WTC11 (cell line): ENCODE data around the gene GPR18. TPM values are rescaled to one million over a fixed set of nuclear protein-coding genes. Genes with fewer than 3 reads are reported as not detected.

Experiments used
- ATAC-seq: fragments of 200-7000 bp; cut with Tn5 transposase; 2 replicates; pipeline ENCODE4 v1.10.0; 2021; ENCODE audit warnings: mild to moderate bottlenecking, moderate library complexity
- CTCF ChIA-PET: fragments of 300-600 bp; sonication (Branson Sonifier 250); formaldehyde crosslinking; loops from one replicate; lab custom pipeline; 2021; ENCODE audit warnings: antibody characterized with exemption; lab: Charles Lee
- POLR2A ChIA-PET: fragments of 350-600 bp; sonication (Branson Sonifier 250); formaldehyde crosslinking; loops from one replicate; lab custom pipeline; 2021; ENCODE audit warnings: antibody characterized with exemption; lab: Charles Lee
- DNase-seq: peaks from one replicate; pipeline ENCODE4 v3.0.0; 2021; ENCODE audit warnings: low spot score
- H3K27ac Mint-ChIP-seq: 2 replicates; pipeline ENCODE4 v1.8.0; 2021; ENCODE audit warnings: mixed read lengths
- H3K27me3 Mint-ChIP-seq: 2 replicates; pipeline ENCODE4 v1.8.0; 2021; ENCODE audit warnings: low read depth, mild to moderate bottlenecking, moderate library complexity, mixed read lengths
- H3K36me3 Mint-ChIP-seq: 2 replicates; pipeline ENCODE4 v1.8.0; 2021; ENCODE audit warnings: mixed read lengths
- H3K4me1 Mint-ChIP-seq: 2 replicates; pipeline ENCODE4 v1.8.0; 2022; ENCODE audit warnings: mixed read lengths
- H3K4me3 Mint-ChIP-seq: 2 replicates; pipeline ENCODE4 v1.8.0; 2021; ENCODE audit warnings: mild to moderate bottlenecking, moderate library complexity, mixed read lengths
- H3K9me3 Mint-ChIP-seq: 2 replicates; pipeline ENCODE4 v1.8.0; 2021; ENCODE audit warnings: mixed read lengths
- ATF6 ChIP-seq: sonication (generic); formaldehyde crosslinking; IDR thresholded peaks from 2 replicates; pipeline ENCODE4 v1.8.1; 2023; ENCODE audit warnings: mild to moderate bottlenecking, missing genetic modification reagents
- CTCF ChIP-seq: fragments of 200-600 bp; IDR thresholded peaks from 2 replicates; pipeline ENCODE4 v1.8.0; 2022; ENCODE audit warnings: antibody characterized with exemption
- EMX1 ChIP-seq: fragments of 250-450 bp; sonication (Bioruptor Pico); IDR thresholded peaks from 2 replicates; pipeline ENCODE4 v1.8.0; 2021; ENCODE audit warnings: mild to moderate bottlenecking
- ESRRA ChIP-seq: sonication (generic); formaldehyde crosslinking; IDR thresholded peaks from 2 replicates; pipeline ENCODE4 v1.8.1; 2022; ENCODE audit warnings: mild to moderate bottlenecking, missing genetic modification reagents, borderline replicate concordance
- ETV6 ChIP-seq: sonication (generic); formaldehyde crosslinking; IDR thresholded peaks from 2 replicates; pipeline ENCODE4 v1.8.1; 2022; ENCODE audit warnings: mild to moderate bottlenecking, missing genetic modification reagents
- FOXK1 ChIP-seq: sonication (generic); formaldehyde crosslinking; IDR thresholded peaks from 2 replicates; pipeline ENCODE4 v1.8.0; 2022; ENCODE audit warnings: mild to moderate bottlenecking, moderate library complexity, missing genetic modification reagents
- FOXP4 ChIP-seq: sonication (generic); formaldehyde crosslinking; IDR thresholded peaks from 2 replicates; pipeline ENCODE4 v1.8.0; 2022; ENCODE audit warnings: mild to moderate bottlenecking, missing genetic modification reagents
- GTF2I ChIP-seq: fragments of 250-450 bp; sonication (Bioruptor Pico); conservative IDR thresholded peaks from 2 replicates; pipeline ENCODE4 v1.4.0; 2021; ENCODE audit warnings: mild to moderate bottlenecking
- MAX ChIP-seq: sonication (generic); formaldehyde crosslinking; IDR thresholded peaks from 2 replicates; pipeline ENCODE4 v1.8.0; 2022; ENCODE audit warnings: mild to moderate bottlenecking, missing genetic modification reagents
- MLX ChIP-seq: sonication (generic); formaldehyde crosslinking; IDR thresholded peaks from 2 replicates; pipeline ENCODE4 v1.8.1; 2023; ENCODE audit warnings: mild to moderate bottlenecking, missing genetic modification reagents, moderate library complexity
- NR1H2 ChIP-seq: sonication (generic); formaldehyde crosslinking; IDR thresholded peaks from 2 replicates; pipeline ENCODE4 v1.9.0; 2021; ENCODE audit warnings: mild to moderate bottlenecking, moderate library complexity, missing genetic modification reagents
- NR2C2 ChIP-seq: sonication (generic); formaldehyde crosslinking; IDR thresholded peaks from 2 replicates; pipeline ENCODE4 v1.8.0; 2022; ENCODE audit warnings: mild to moderate bottlenecking, missing genetic modification reagents
- PRDM15 ChIP-seq: sonication (generic); formaldehyde crosslinking; IDR thresholded peaks from 2 replicates; pipeline ENCODE4 v1.8.0; 2022; ENCODE audit warnings: missing genetic modification reagents
- PRRX2 ChIP-seq: fragments of 250-450 bp; sonication (Bioruptor Pico); IDR thresholded peaks from 2 replicates; pipeline ENCODE4 v1.8.0; 2021; ENCODE audit warnings: mild to moderate bottlenecking
- ZMAT4 ChIP-seq: fragments of 250-450 bp; sonication (Bioruptor Pico); IDR thresholded peaks from 2 replicates; pipeline ENCODE4 v1.9.0; 2021; ENCODE audit warnings: mild to moderate bottlenecking
- ZNF138 ChIP-seq: sonication (generic); formaldehyde crosslinking; conservative IDR thresholded peaks from 2 replicates; pipeline ENCODE4 v1.8.1; 2022; ENCODE audit warnings: mild to moderate bottlenecking, moderate library complexity, missing genetic modification reagents
- ZNF671 ChIP-seq: fragments of 250-450 bp; sonication (Bioruptor Pico); IDR thresholded peaks from 2 replicates; pipeline ENCODE4 v1.8.0; 2021; ENCODE audit warnings: mild to moderate bottlenecking
- total RNA-seq: library from RNA; stranded (reverse); gene quantifications from 3 replicates; pipeline ENCODE4 v1.2.3, GENCODE V29; 2021

GPR18 gene
- total RNA-seq, 1 experiment from 2014 or later = 0.09 TPM

GRCh38 chr13:99294198-99294597 is 36.0 kb upstream of the GPR18 start (continued):
- no peak for TF ChIP-seq ZNF138
- TF ChIP-seq MLX (CRISPR knock-in tag) = no peak
- no peak for TF ChIP-seq EMX1 (CRISPR knock-in tag)
- no peak for TF ChIP-seq MAX
- TF ChIP-seq ESRRA (CRISPR knock-in tag) = no peak
- TF ChIP-seq FOXP4 (CRISPR knock-in tag) = no peak
- no peak for TF ChIP-seq PRDM15
- no peak for TF ChIP-seq GTF2I (CRISPR knock-in tag)
- no peak for TF ChIP-seq FOXK1 (CRISPR knock-in tag)

GRCh38 chr13:99293178-99293577 is 35.0 kb upstream of the GPR18 start:
- Mint-ChIP-seq H3K27me3 (no peaks in the 10 kb centered on the region), H3K4me3 (no peak overlapping the region), H3K9me3 (no peaks in the 10 kb centered on the region), H3K4me1 (no peaks in the 10 kb centered on the region), H3K27ac (no peak overlapping the region)
- CTCF ChIA-PET = no interaction called here
- ATAC-seq = no peak
- TF ChIP-seq ETV6 (CRISPR knock-in tag) (no peak), NR1H2 (CRISPR knock-in tag) (no peak), PRRX2 (CRISPR knock-in tag) (no peak), ATF6 (no peak), CTCF (no peak), NR2C2 (no peak), ZMAT4 (no peak), MAX (no peak), ZNF671 (CRISPR knock-in tag) (no peak)
- TF ChIP-seq, all 79 proteins: peak for 0
- POLR2A ChIA-PET = no interaction called here
- no peaks in the 10 kb centered on the region for H3K36me3 Mint-ChIP-seq
- DNase-seq = no peak
